ENCODE data around the gene DCBLD1. TPM values are rescaled to one million over a fixed set of nuclear protein-coding genes. Genes with fewer than 3 reads are reported as not detected.

Gene DCBLD1
- total RNA-seq, 2 donors from 2014 or later, result 6.3 to 7.1 TPM

DNA sequence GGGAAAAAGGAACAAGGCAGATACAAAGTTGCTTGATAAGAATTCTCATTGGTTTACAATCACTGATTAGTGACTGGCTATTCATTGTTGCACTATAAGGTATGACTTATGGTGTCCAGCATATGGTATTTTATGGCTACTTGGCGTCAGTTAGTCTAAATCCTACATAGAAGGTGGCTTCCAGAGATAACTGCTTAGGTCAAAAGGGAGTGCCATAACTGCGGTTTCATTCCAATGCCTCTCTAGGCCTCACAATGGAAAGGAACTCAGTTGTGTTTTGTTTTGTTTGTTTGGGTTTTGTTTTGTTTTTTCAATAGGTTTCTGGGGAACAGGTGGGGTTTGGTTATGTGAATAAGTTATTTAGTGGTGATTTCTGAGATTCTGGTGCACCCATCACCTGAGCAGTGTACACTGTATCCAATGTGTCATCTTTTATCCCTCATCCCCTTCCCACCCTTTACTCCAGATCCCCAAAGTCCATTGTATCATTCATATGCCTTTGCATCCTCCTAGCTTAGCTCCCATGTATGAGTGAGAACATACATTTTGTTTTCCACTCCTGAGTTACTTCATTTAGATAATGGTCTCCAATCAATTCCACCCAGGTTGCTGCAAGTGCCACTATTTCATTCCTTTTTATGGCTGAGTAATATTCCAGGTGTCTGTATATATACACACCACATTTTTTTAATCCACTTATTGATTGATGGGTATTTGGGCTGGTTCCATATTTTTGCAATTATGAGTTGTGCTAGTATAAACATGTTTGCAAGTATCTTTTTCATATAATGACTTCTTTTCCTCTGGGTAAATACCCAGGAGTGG is 112.8 kb downstream of the DCBLD1 start:
- Histone ChIP-seq H3K4me3 (no peak overlapping the region), H3K4me1 (peaks cover 0 to 38% of the 10 kb centered on the region in 2 donors), H3K9me3 (no peaks in the 10 kb centered on the region), H3K27ac (no peak overlapping the region), H3K27me3 (no peaks in the 10 kb centered on the region), H3K36me3 (peaks cover under 1% of the 10 kb centered on the region)
- DNase-seq (ENCODE audit: low spot score), result no peak
- TF ChIP-seq, protein P1, sequence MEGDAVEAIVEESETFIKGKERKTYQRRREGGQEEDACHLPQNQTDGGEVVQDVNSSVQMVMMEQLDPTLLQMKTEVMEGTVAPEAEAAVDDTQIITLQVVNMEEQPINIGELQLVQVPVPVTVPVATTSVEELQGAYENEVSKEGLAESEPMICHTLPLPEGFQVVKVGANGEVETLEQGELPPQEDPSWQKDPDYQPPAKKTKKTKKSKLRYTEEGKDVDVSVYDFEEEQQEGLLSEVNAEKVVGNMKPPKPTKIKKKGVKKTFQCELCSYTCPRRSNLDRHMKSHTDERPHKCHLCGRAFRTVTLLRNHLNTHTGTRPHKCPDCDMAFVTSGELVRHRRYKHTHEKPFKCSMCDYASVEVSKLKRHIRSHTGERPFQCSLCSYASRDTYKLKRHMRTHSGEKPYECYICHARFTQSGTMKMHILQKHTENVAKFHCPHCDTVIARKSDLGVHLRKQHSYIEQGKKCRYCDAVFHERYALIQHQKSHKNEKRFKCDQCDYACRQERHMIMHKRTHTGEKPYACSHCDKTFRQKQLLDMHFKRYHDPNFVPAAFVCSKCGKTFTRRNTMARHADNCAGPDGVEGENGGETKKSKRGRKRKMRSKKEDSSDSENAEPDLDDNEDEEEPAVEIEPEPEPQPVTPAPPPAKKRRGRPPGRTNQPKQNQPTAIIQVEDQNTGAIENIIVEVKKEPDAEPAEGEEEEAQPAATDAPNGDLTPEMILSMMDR (IDR thresholded peaks at IDR 0.05), result no peak

DNA sequence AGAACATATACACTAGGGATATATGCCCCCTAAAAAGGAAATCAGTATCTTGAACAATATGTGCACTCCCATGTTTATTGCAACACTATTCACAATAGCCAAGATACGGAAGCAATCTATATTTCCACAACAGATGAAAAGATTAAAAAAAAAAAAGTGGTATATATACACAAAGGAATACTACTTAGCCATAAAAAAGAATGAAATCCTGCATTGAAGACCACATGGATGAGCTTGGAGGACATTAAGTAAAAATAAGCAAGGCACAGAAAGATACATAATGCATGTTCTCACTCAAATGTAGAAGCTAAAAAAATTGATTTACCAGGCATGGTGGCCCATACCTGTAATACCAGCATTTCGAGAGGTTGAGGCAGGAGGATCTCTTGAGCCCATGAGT is 115.3 kb downstream of the DCBLD1 start:
- no peaks in the 10 kb centered on the region for H3K9me3 ChIP-seq
- H3K36me3 ChIP-seq, result no peaks in the 10 kb centered on the region
- H3K27me3 ChIP-seq, result no peaks in the 10 kb centered on the region
- no peak overlapping the region for H3K4me3 ChIP-seq
- TF ChIP-seq, protein P1 (IDR thresholded peaks at IDR 0.05), result no peak
- H3K27ac ChIP-seq, result no peak overlapping the region
- DNase-seq (ENCODE audit: low spot score), result no peak
- peaks cover 0 to 40% of the 10 kb centered on the region in 2 donors for H3K4me1 ChIP-seq

Other genes starting within 250 kb of the DCBLD1 start
- 1 to 10 TPM in 1 of 2 donors, not detected in 1; 4.2 TPM for gene VGLL2, start 217.1 kb upstream of the DCBLD1 start, total RNA-seq
- gene ROS1, start 56.7 kb upstream of the DCBLD1 start, total RNA-seq, result not detected
- 10 to 100 TPM; 20.8 to 24.7 TPM for gene GOPC, start 119.8 kb downstream of the DCBLD1 start, total RNA-seq
- gene NUS1, start 192.8 kb downstream of the DCBLD1 start, total RNA-seq, result 10 to 100 TPM; 10.8 to 15.5 TPM

Data from right atrium auricular region (tissue), 2 donors.